K562 (cell line): ENCODE data around the gene EFNA5. TPM values are rescaled to one million over a fixed set of nuclear protein-coding genes. Genes with fewer than 3 reads are reported as not detected.

Source experiments
- ATF1 ChIP-seq, 2 experiments: fragments of 450-650 bp in 1 of 2; IDR thresholded peaks; 2 replicates each; pipeline ENCODE4 v1.6.1; 2016; ENCODE audit warnings: missing compliant biosample characterization in 1 of 2, missing genetic modification characterization in 1 of 2
- HNRNPH1 ChIP-seq: fragments of 200-400 bp; formaldehyde crosslinking; optimal IDR thresholded peaks from 2 replicates; pipeline ENCODE3; 2017; ENCODE audit warnings: low read depth, mild to moderate bottlenecking, low read length, moderate library complexity
- YY1 ChIP-seq, 3 experiments: IDR thresholded peaks; 2 replicates each; pipeline ENCODE4 v1.6.1; 2011; ENCODE audit warnings: low read length in 2 of 3, mild to moderate bottlenecking in 2 of 3, moderate library complexity in 2 of 3, borderline replicate concordance in 1 of 3, control low read depth in 1 of 3, low read depth in 1 of 3; ENCODE audit not compliant: insufficient read depth in 3 of 3, insufficient replicate concordance in 2 of 3, control insufficient read depth in 1 of 3, insufficient read length in 1 of 3; ENCODE audit errors: extremely low read depth in 1 of 3
- ZNF217 ChIP-seq: sonication (generic); formaldehyde crosslinking; IDR thresholded peaks from 2 replicates; pipeline ENCODE4 v1.8.0; 2022; ENCODE audit warnings: mild to moderate bottlenecking, missing genetic modification reagents
- ZNF76 ChIP-seq: fragments of 250-450 bp; sonication (Bioruptor Pico); IDR thresholded peaks from 2 replicates; pipeline ENCODE4 v1.4.0; 2020; ENCODE audit warnings: mild to moderate bottlenecking, moderate library complexity, borderline replicate concordance
- polyA plus RNA-seq, 8 experiments: library from polyadenylated mRNA; depleted of rRNA in 4 of 8; stranded (reverse) in 5 of 8; unstranded in 3 of 8; fragments of >200 nt; fragmentation: Nextera tagmentation in 2 of 8; fragmentation: Illumina TruSeq in 1 of 8; extraction: Ambion mirVana in 2 of 8; extraction: Trizol in 1 of 8; gene quantifications; 2 replicates each; pipeline versions ENCODE4 v1.2.1 to v1.2.3, GENCODE V29; 2011 to 2014; ENCODE audit warnings: inconsistent platforms in 1 of 8, missing spikeins in 1 of 8
- total RNA-seq, 7 experiments: library from RNA; depleted of rRNA in 6 of 7; stranded (reverse); fragments of >200 nt in 6 of 7; fragmentation: Illumina TruSeq in 2 of 7; extraction: Trizol in 2 of 7; gene quantifications; 2 replicates each; pipeline versions ENCODE4 v1.2.1 to v1.2.3, GENCODE V29; 2011 to 2021; ENCODE audit warnings: low replicate concordance in 1 of 7
- TF ChIP-seq, protein P1 (sequence below): fragments of 450-650 bp; IDR thresholded peaks from 2 replicates; pipeline ENCODE4 v1.6.1; 2016; ENCODE audit warnings: mild to moderate bottlenecking, moderate library complexity
- TF ChIP-seq, protein P2 (sequence below): fragments of 250-450 bp; sonication (Bioruptor Pico); IDR thresholded peaks from 2 replicates; pipeline ENCODE4 v1.5.1; 2021; ENCODE audit warnings: mild to moderate bottlenecking

EFNA5 gene
- total and polyA plus RNA-seq, 9 of the 15 experiments (the other 6 are each of a cell fraction or from before 2014, with no cell fraction given): 0.20 TPM; not detected in 8

DNA sequence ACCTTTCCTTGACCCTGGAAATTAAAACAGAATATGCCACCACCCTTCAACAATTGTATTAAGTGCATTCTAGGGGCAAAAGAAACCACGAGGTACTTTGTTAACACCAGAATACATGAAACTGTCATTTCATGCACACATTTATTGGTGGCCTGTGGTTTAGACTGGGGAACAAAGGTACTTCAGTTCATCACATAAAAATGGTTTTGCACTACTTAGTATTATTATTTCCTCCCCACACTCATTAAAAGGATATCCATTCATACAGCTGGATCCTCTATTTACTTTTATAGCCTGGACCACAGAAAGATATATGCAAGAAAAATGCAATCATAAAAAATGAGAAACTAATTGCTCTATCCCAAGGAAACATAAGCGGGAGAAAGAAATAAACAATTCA, 230.9 kb downstream of the EFNA5 start (continued):
- TF ChIP-seq, protein P1, sequence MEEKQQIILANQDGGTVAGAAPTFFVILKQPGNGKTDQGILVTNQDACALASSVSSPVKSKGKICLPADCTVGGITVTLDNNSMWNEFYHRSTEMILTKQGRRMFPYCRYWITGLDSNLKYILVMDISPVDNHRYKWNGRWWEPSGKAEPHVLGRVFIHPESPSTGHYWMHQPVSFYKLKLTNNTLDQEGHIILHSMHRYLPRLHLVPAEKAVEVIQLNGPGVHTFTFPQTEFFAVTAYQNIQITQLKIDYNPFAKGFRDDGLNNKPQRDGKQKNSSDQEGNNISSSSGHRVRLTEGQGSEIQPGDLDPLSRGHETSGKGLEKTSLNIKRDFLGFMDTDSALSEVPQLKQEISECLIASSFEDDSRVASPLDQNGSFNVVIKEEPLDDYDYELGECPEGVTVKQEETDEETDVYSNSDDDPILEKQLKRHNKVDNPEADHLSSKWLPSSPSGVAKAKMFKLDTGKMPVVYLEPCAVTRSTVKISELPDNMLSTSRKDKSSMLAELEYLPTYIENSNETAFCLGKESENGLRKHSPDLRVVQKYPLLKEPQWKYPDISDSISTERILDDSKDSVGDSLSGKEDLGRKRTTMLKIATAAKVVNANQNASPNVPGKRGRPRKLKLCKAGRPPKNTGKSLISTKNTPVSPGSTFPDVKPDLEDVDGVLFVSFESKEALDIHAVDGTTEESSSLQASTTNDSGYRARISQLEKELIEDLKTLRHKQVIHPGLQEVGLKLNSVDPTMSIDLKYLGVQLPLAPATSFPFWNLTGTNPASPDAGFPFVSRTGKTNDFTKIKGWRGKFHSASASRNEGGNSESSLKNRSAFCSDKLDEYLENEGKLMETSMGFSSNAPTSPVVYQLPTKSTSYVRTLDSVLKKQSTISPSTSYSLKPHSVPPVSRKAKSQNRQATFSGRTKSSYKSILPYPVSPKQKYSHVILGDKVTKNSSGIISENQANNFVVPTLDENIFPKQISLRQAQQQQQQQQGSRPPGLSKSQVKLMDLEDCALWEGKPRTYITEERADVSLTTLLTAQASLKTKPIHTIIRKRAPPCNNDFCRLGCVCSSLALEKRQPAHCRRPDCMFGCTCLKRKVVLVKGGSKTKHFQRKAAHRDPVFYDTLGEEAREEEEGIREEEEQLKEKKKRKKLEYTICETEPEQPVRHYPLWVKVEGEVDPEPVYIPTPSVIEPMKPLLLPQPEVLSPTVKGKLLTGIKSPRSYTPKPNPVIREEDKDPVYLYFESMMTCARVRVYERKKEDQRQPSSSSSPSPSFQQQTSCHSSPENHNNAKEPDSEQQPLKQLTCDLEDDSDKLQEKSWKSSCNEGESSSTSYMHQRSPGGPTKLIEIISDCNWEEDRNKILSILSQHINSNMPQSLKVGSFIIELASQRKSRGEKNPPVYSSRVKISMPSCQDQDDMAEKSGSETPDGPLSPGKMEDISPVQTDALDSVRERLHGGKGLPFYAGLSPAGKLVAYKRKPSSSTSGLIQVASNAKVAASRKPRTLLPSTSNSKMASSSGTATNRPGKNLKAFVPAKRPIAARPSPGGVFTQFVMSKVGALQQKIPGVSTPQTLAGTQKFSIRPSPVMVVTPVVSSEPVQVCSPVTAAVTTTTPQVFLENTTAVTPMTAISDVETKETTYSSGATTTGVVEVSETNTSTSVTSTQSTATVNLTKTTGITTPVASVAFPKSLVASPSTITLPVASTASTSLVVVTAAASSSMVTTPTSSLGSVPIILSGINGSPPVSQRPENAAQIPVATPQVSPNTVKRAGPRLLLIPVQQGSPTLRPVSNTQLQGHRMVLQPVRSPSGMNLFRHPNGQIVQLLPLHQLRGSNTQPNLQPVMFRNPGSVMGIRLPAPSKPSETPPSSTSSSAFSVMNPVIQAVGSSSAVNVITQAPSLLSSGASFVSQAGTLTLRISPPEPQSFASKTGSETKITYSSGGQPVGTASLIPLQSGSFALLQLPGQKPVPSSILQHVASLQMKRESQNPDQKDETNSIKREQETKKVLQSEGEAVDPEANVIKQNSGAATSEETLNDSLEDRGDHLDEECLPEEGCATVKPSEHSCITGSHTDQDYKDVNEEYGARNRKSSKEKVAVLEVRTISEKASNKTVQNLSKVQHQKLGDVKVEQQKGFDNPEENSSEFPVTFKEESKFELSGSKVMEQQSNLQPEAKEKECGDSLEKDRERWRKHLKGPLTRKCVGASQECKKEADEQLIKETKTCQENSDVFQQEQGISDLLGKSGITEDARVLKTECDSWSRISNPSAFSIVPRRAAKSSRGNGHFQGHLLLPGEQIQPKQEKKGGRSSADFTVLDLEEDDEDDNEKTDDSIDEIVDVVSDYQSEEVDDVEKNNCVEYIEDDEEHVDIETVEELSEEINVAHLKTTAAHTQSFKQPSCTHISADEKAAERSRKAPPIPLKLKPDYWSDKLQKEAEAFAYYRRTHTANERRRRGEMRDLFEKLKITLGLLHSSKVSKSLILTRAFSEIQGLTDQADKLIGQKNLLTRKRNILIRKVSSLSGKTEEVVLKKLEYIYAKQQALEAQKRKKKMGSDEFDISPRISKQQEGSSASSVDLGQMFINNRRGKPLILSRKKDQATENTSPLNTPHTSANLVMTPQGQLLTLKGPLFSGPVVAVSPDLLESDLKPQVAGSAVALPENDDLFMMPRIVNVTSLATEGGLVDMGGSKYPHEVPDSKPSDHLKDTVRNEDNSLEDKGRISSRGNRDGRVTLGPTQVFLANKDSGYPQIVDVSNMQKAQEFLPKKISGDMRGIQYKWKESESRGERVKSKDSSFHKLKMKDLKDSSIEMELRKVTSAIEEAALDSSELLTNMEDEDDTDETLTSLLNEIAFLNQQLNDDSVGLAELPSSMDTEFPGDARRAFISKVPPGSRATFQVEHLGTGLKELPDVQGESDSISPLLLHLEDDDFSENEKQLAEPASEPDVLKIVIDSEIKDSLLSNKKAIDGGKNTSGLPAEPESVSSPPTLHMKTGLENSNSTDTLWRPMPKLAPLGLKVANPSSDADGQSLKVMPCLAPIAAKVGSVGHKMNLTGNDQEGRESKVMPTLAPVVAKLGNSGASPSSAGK: no peak
- TF ChIP-seq HNRNPH1: no peak
- no peak for TF ChIP-seq ATF1 (CRISPR knock-in tag; IDR thresholded peaks at IDR 0.05)
- TF ChIP-seq ATF1 (tag; IDR thresholded peaks at IDR 0.05): no peak
- no peak for TF ChIP-seq YY1 (IDR thresholded peaks at IDR 0.05; ENCODE audit: borderline replicate concordance in 1 of 3, control insufficient read depth in 1 of 3, extremely low read depth in 1 of 3, insufficient read depth in 3 of 3, insufficient read length in 1 of 3, insufficient replicate concordance in 2 of 3, low read depth in 1 of 3, low read length in 2 of 3)
- TF ChIP-seq ZNF76 (CRISPR knock-in tag): no peak
- TF ChIP-seq, protein P2, sequence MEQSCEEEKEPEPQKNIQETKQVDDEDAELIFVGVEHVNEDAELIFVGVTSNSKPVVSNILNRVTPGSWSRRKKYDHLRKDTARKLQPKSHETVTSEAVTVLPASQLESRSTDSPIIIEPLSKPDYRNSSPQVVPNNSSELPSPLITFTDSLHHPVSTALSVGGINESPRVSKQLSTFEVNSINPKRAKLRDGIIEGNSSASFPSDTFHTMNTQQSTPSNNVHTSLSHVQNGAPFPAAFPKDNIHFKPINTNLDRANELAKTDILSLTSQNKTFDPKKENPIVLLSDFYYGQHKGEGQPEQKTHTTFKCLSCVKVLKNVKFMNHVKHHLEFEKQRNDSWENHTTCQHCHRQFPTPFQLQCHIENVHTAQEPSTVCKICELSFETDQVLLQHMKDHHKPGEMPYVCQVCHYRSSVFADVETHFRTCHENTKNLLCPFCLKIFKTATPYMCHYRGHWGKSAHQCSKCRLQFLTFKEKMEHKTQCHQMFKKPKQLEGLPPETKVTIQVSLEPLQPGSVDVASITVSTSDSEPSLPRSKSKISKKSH (CRISPR knock-in tag): no peak
- no peak for TF ChIP-seq ZNF217
